Measurements from ENCODE around the gene KLHL41. TPM values are rescaled to one million over a fixed set of nuclear protein-coding genes. Genes with fewer than 3 reads are reported as not detected.

KLHL41 gene
- total RNA-seq, 2 donors from 2014 or later: 1.3 TPM

DNA sequence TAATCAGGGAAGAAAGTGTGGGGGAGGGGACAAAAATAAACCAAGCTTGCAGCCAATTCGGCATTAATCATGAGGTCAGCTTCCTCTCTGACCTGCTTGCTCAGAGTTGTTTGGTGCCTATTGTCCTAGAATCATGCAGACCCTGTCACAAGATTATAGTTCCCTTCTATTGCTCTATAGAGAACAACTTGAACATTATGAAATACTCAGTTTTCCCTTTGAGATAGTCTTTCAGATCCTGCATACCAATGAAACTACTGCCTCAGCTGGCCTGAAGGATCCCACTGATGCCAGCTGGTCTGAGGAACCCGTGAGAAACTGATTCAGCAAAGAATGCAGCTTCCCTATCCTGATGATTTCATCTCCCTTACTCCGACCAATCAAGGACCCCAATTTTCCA, 31.2 kb upstream of the KLHL41 start:
- H3K27ac ChIP-seq: peak overlapping the region in 2 of 4 donors; percentile 69 to 71
- intact Hi-C loops (cut with DNase I): no loop called here
- ATAC-seq (no peak), DNase-seq (peak in 1 of 4 donors; percentile 44)
- H3K4me1 ChIP-seq: peaks cover 14% of the 10 kb centered on the region
- H3K27me3 ChIP-seq: no peaks in the 10 kb centered on the region
- TF ChIP-seq, protein P1, sequence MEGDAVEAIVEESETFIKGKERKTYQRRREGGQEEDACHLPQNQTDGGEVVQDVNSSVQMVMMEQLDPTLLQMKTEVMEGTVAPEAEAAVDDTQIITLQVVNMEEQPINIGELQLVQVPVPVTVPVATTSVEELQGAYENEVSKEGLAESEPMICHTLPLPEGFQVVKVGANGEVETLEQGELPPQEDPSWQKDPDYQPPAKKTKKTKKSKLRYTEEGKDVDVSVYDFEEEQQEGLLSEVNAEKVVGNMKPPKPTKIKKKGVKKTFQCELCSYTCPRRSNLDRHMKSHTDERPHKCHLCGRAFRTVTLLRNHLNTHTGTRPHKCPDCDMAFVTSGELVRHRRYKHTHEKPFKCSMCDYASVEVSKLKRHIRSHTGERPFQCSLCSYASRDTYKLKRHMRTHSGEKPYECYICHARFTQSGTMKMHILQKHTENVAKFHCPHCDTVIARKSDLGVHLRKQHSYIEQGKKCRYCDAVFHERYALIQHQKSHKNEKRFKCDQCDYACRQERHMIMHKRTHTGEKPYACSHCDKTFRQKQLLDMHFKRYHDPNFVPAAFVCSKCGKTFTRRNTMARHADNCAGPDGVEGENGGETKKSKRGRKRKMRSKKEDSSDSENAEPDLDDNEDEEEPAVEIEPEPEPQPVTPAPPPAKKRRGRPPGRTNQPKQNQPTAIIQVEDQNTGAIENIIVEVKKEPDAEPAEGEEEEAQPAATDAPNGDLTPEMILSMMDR (IDR thresholded peaks at IDR 0.05): no peak
- TF ChIP-seq POLR2A (IDR thresholded peaks at IDR 0.05): no peak
- H3K4me3 ChIP-seq: no peak overlapping the region
- 59 to 66% methylated on average over 3 of the region's 3 CpGs for WGBS, 2 donors
- H3K9me3 ChIP-seq: no peaks in the 10 kb centered on the region
- H3K36me3 ChIP-seq (replicated peaks in 1 of 2; ENCODE audit: insufficient read depth in 1 of 2, low read depth in 2 of 2): peaks cover 0 to 2% of the 10 kb centered on the region in 2 donors

DNA sequence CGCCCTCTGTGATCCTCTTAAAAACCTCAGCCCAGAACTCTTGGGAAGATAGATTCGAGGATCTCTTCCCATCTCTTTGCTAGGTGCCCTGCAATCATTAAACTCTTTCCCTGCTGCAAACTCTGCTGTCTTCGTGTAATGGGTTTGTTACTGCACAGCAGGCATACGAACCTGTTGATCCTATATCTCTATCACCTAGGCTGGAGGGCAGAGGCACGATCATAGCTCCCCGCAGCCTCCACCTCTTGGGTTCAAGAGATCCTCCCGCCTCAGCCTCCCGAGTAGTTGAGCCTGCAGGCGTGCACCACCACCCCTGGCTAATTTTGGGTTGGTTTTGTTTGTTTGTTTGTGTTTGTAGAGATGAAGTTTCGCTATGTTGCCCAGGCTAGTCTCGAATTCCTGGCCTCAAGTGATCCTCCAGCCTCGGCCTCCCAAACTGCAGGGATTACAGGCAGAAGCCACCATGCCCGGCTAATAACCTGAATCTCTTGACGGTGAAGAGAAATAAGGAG, 30.7 kb upstream of the KLHL41 start:
- Histone ChIP-seq H3K27ac (peak overlapping the region in 3 of 4 donors; percentile 57 to 71 (median 69)), H3K27me3 (no peaks in the 10 kb centered on the region), H3K9me3 (no peaks in the 10 kb centered on the region), H3K36me3 (replicated peaks in 1 of 2; ENCODE audit: insufficient read depth in 1 of 2, low read depth in 2 of 2) (peaks cover 0 to 2% of the 10 kb centered on the region in 2 donors), H3K4me1 (peaks cover 14% of the 10 kb centered on the region), H3K4me3 (peak overlapping the region in 1 of 2 donors; percentile 60)
- DNase-seq (peak in 1 of 4 donors; percentile 5), ATAC-seq (no peak)
- TF ChIP-seq, protein P1 (IDR thresholded peaks at IDR 0.05): no peak
- no peak for TF ChIP-seq POLR2A (IDR thresholded peaks at IDR 0.05)
- WGBS, 2 donors: 68 to 75% methylated on average over 14 of the region's 14 CpGs
- intact Hi-C loops (cut with DNase I): no loop called here

DNA sequence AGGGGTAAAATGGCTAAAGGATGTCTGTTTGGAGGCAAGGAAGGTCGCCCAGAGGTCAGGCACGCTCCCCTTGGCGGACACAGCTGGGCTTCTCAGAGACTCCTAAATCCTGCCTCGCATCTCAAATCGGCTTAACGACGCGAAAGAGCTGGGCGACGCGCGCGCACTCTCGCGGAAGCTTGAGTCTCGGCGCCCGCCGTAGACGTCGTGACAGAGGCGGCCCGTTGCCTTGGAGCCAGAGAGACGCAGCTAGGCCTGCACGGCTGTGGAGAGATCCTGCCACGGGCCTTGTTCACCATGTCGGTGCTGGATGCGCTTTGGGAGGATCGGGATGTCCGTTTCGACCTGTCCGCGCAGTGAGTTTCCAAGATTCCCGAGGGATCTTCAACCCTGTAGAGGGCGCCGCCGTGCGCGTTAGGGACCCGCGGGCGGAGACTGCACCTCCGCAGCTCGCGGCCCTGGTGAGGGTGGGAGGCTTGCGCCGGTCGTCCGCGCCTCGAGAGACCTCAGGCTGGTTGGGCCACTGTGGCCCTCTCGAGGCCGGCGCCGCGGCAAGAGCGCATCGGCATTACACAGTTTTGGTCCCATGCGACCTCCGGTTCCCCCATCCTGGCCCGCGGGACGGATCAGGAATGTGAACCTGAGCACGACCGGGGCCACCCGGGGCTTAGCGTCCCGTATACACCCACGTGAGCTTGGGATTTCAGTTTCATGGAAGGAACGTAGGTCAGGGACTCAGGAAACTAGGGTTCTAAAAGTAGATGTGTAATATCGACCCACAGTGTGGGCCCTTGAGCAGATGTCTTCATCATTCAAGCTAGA, 30.0 kb upstream of the KLHL41 start, which contains the start of gene BBS5:
Gene BBS5 (plus strand): TSS at position 238 of the 822 bp plus-strand sequence. CDS start 60 bp downstream, at position 298.
- peak; percentile 79 to 88 (median 84) for DNase-seq
- intact Hi-C loops (cut with DNase I): no loop called here
- peak within 1 kb of the TSS; percentile 9 to 71 (median 63) for H3K27ac ChIP-seq
- ATAC-seq: peak; percentile 98
- peak in 2 of 3 donors; percentile 53 to 56 for TF ChIP-seq POLR2A (IDR thresholded peaks at IDR 0.05)
- TF ChIP-seq, protein P1 (IDR thresholded peaks at IDR 0.05): peak in 6 of 7 experiments; percentile 22 to 53 (median 47)
- 0 to 3% methylated on average over 6 to 71 of the region's 71 CpGs for WGBS, 2 donors
- H3K9me3 ChIP-seq: no peaks in the 10 kb centered on the region
- H3K27me3 ChIP-seq: no peaks in the 10 kb centered on the region
- H3K4me3 ChIP-seq: peak within 1 kb of the TSS; percentile 30 to 60
- H3K4me1 ChIP-seq: peaks cover 14% of the 10 kb centered on the region
- H3K36me3 ChIP-seq (replicated peaks in 1 of 2; ENCODE audit: insufficient read depth in 1 of 2, low read depth in 2 of 2): peaks cover 0 to 2% of the 10 kb centered on the region in 2 donors

DNA sequence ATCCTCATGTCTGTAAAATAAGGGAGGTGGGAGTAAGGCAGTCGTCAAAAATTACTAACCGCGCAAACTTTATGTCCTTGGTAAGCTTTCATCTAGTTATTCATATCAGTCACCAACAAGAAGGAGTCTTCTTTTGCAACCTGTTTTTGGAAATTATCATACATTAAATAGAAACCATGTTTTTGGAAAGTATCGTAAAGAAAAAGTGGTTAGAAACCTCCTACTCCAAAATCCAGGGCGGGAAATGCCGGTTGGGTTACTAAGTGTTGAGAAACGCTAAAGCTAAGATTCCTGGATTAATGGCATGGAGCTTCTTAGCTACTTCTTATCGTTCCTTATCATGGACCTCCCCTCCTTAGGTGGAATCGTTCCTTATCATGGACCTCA, 29.4 kb upstream of the KLHL41 start:
- DNase-seq (no peak), ATAC-seq (no peak)
- H3K27ac ChIP-seq: peak overlapping the region in 3 of 4 donors; percentile 57 to 71 (median 69)
- no peak for TF ChIP-seq POLR2A (IDR thresholded peaks at IDR 0.05)
- TF ChIP-seq, protein P1 (IDR thresholded peaks at IDR 0.05): no peak
- no peaks in the 10 kb centered on the region for H3K9me3 ChIP-seq
- H3K27me3 ChIP-seq: no peaks in the 10 kb centered on the region
- H3K36me3 ChIP-seq (replicated peaks in 1 of 2; ENCODE audit: insufficient read depth in 1 of 2, low read depth in 2 of 2): peaks cover 0 to 2% of the 10 kb centered on the region in 2 donors
- WGBS, 2 donors: 17 to 19% methylated on average over 9 of the region's 9 CpGs
- H3K4me3 ChIP-seq: peak overlapping the region; percentile 30 to 60
- intact Hi-C loops (cut with DNase I): no loop called here
- H3K4me1 ChIP-seq: peaks cover 14% of the 10 kb centered on the region

All from body of pancreas (tissue), 4 donors.